Measurements from ENCODE around the gene TINCR.

TINCR gene

DNA sequence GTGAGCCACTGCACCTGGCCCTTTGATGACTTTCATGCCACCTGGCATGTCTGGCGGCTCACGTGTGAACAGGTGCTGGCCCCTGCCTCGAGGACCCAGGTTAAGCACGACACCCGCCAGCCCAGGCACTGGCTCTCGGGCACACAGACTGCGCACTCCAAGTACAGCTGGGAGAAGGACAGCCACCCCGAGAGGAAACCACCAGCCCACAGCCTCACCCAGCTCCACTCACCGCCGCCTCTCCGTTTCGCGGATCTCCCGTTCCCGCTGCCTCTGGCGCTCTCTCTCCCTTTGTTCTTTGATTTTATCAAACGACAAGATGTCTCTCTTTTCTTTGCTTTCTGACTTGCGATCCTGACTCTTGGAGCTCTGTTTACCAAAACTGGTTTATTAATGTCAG lies 27.4 kb upstream of the TINCR start:
- Mint-ChIP-seq H3K9me3 (no peaks in the 10 kb centered on the region), H3K36me3 (ENCODE audit: insufficient read depth) (peaks cover 98% of the 10 kb centered on the region), H3K27ac (peak overlapping the region; percentile 72 to 84), H3K4me3 (peak overlapping the region in 1 of 2 donors; percentile 48), H3K27me3 (no peaks in the 10 kb centered on the region), H3K4me1 (ENCODE audit: low read depth in 2 of 2) (peaks cover 5 to 10% of the 10 kb centered on the region in 2 donors)
- ATAC-seq (replicated peaks) (peak; percentile 59), DNase-seq (no peak)

DNA sequence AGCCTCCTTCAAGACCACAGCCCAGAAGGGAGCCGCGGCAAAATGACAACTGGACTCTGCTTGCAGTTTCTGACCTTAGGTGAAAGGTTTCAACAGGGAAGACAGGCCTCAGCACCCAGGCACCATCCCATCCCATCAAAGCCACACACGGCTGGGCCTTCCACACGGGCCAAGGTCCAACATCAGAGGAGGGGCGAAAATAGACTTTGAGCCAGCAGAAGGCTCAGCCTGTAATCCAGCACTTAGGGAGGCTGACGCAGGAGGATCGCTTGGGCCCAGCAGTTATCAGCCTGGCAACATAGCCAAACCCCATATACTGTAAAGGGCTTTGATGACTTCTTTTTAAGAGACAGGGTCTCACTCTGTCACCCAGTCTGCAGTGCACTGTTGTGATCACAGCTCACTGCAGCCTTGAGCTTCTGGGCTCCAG lies 26.8 kb upstream of the TINCR start:
- Mint-ChIP-seq H3K36me3 (ENCODE audit: insufficient read depth) (peaks cover 96% of the 10 kb centered on the region), H3K27me3 (no peaks in the 10 kb centered on the region), H3K9me3 (no peaks in the 10 kb centered on the region), H3K4me1 (ENCODE audit: low read depth in 2 of 2) (peaks cover 5 to 8% of the 10 kb centered on the region in 2 donors), H3K27ac (no peak overlapping the region), H3K4me3 (no peak overlapping the region)
- ATAC-seq (replicated peaks) (no peak), DNase-seq (no peak)

DNA sequence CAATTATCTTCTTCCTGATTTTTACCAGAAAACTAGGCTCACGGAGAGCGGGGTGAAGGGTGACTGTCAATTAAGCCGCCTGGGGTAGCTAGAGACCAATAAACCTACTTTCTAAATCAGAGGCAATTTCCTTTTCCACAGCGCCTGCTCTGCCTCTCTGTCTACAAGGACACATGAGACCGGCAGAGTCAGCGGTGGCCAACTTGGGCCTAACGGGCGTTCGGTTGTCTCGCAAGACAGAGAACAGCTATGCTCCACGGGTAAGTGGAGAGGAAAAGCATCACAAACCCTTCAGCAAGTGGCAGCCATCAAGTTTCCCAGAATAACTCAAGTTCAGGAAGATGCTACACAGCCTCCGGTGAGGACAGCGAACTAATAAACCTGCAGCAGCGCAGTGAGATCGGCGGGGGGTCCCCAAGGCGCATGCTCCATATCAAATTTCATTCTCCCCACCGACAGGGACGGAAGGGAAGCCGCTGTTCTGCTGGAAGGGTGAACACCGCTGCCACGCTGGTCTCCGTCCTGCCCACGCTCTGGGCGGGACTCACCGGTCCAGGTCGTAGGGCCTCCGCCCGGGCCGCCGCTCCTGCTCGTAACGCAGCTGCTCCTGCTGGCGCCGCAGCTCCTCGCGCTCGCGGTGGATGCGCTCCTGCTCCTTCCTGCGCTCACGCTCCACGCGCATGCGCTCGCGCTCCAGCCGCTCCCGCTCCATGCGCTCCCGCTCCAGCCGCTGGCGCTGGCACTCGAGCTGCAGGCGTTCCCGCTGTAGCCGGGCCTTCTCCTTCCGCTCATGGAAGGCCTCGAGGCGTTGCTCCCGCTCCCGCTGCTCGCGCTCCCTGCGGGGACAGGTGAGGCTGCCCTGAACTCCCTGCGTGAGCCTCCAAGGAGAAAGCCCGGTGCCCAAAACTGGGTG lies 25.8 kb upstream of the TINCR start:
- peaks cover 95% of the 10 kb centered on the region for H3K36me3 Mint-ChIP-seq (ENCODE audit: insufficient read depth)
- H3K27me3 Mint-ChIP-seq, result no peaks in the 10 kb centered on the region
- peak overlapping the region in 1 of 2 donors; percentile 38 for H3K27ac Mint-ChIP-seq
- DNase-seq (no peak), ATAC-seq (replicated peaks) (no peak)
- H3K9me3 Mint-ChIP-seq, result no peaks in the 10 kb centered on the region
- H3K4me3 Mint-ChIP-seq, result no peak overlapping the region
- peaks cover 5 to 8% of the 10 kb centered on the region in 2 donors for H3K4me1 Mint-ChIP-seq (ENCODE audit: low read depth in 2 of 2)

DNA sequence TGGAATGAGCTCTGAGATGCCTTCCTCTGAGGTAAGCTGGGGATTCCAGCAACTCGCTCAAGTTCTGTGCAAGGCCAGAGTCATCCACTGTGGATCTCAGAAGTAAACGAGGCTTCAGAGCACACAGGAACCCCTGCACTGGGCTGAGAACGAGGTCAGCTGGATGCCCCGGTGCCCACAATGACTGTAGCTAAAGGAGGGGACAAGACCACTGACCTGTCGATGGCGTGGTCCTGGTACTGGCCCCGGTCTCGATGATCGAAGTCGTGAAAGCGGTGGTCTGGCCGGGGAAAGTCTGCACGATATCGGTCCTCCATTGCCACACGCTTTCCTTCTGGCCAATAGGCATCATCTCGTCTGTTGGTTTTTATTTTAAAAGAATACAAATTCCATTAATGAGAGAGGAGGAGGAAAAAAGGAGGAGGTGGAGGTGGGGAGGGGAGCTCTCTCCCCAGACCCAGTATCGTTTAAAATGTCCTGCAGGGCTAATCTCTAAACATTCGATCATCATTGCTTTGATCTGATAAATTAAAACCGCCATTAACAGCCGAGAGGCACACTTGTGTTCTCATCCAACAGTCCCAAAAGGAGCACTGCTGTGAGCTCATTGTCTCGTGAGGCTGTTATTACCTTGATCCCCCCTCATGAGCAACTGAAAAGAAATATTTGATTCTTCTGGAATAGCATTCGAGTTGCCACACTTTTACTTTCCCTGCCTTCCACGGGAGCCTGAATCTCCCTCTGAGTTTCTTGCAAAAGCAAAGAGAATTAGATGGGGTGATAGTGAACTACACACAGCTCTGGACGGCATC lies 25.0 kb upstream of the TINCR start:
- Mint-ChIP-seq H3K36me3 (ENCODE audit: insufficient read depth) (peaks cover 93% of the 10 kb centered on the region), H3K4me3 (no peak overlapping the region), H3K9me3 (no peaks in the 10 kb centered on the region), H3K4me1 (ENCODE audit: low read depth in 2 of 2) (peaks cover 7 to 8% of the 10 kb centered on the region in 2 donors), H3K27me3 (no peaks in the 10 kb centered on the region), H3K27ac (peak overlapping the region in 1 of 2 donors; percentile 38)
- DNase-seq (no peak), ATAC-seq (replicated peaks) (no peak)

DNA sequence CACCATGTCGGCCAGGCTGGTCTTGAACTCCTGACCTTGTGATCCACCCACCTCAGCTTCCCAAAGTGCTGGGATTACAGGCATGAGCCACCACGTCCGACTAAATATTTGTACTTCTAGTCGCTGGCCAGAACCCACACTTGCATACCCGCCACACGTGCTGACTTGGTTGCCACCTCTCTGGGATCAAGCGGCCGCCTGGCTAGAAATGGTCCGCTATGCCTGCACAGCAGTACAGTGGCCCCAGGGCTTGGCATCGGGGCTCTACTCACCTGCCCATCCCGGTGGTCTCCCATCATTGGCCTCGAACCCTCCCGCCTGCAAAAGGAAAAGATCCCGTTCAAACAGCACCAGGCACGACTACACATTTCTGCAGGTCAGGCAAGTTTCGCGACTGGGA lies 23.7 kb upstream of the TINCR start:
- H3K4me3 Mint-ChIP-seq, result no peak overlapping the region
- H3K27ac Mint-ChIP-seq, result no peak overlapping the region
- ATAC-seq (replicated peaks), result no peak
- no peak for DNase-seq
- H3K9me3 Mint-ChIP-seq, result no peaks in the 10 kb centered on the region
- H3K4me1 Mint-ChIP-seq (ENCODE audit: low read depth in 2 of 2), result peaks cover 6 to 10% of the 10 kb centered on the region in 2 donors
- H3K36me3 Mint-ChIP-seq (ENCODE audit: insufficient read depth), result peaks cover 92% of the 10 kb centered on the region
- no peaks in the 10 kb centered on the region for H3K27me3 Mint-ChIP-seq

DNA sequence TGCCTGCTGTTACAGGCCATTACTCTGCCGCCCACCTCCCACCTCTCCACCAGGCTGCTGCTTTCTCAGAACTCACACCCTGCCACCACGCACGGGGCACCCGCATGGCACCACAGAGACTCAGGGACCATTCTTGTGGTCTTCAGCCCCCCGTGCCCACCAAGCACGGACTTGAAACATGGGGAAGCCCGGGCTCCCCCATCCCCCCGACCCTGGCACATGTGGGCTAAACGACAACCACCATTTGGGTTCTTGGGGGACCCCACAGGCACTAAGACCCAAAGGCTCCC lies 23.1 kb upstream of the TINCR start:
- Mint-ChIP-seq H3K4me3 (peak overlapping the region in 1 of 2 donors; percentile 21), H3K27me3 (no peaks in the 10 kb centered on the region), H3K4me1 (ENCODE audit: low read depth in 2 of 2) (peaks cover 6 to 11% of the 10 kb centered on the region in 2 donors), H3K36me3 (ENCODE audit: insufficient read depth) (peaks cover 89% of the 10 kb centered on the region), H3K9me3 (no peaks in the 10 kb centered on the region), H3K27ac (peak overlapping the region; percentile 35 to 74)
- ATAC-seq (replicated peaks) (no peak), DNase-seq (no peak)

DNA sequence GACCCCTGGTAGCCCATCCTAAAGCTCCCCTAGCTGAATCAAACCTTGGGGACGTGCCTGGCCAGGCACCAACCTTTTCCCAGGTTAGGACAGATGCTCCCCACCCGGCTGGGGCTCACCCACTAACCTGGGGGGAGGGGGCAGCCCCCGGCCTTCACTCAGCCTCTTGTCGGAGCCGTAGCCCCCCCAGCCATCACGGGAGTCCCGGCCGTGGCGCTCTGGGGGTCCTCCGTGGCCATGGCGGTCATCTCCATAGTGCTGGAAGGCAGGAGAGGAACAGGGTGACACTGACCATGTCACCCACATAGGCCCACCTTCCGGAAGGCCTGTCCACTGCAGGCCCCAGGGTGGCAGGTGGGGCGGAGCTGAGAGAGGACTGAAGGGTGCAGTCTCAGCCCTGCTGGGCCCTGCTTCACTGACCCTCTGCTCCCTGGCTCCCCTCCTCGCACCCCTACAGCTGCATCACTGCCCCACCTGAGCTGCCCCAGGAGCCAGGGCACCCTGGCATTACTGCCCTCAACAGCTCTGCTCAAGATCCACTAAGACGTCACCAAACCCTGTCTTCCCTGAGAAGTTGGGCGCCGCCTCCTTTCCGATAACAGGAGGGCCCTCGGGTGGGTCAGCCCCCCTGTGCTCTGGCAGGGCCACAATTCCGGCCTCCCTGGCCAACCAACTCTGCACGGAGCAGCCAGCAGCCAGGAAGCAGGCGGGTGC lies 22.6 kb upstream of the TINCR start:
- Mint-ChIP-seq H3K27me3 (no peaks in the 10 kb centered on the region), H3K27ac (peak overlapping the region; percentile 35 to 74), H3K4me1 (ENCODE audit: low read depth in 2 of 2) (peaks cover 9 to 12% of the 10 kb centered on the region in 2 donors), H3K9me3 (no peaks in the 10 kb centered on the region), H3K4me3 (peak overlapping the region in 1 of 2 donors; percentile 21), H3K36me3 (ENCODE audit: insufficient read depth) (peaks cover 89% of the 10 kb centered on the region)
- ATAC-seq (replicated peaks) (no peak), DNase-seq (no peak)

DNA sequence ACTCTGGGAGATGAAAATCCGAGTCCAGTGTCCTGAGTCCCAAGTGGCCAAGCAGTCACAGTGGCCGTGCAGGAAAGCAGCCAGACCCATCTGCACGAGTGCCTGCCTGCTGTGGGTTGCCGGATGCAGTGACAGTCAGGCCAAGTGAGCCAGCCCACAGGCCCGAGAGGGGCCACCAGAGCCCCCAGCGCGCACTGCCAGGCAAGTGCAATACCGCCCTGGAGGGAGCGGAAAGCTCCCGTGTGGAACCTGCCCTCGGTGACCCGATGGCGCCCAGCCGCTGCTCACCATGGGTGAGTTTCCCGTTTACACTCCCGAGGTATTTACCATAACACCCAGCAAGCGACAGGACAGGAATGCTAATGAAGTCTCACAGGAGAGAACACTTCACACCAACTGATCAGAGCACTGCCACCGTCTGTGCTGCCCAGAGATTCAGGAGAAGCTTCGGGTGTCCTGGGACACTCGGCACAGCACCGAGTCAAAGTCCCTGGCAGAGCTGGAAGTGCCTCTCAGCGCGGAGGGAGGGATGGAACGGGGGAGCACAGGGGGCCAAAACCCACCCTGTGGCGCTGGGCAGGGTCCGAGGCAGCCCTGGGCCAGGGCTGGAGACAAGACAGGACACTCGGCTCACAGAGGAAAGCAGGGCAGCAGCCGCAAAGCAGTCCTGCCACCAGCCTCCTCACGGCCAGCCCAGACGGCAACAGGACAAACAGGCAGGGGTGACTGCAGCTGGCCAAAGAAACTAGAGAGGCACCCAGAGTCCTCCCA lies 21.3 kb upstream of the TINCR start:
- no peak overlapping the region for H3K27ac Mint-ChIP-seq
- peaks cover 8 to 10% of the 10 kb centered on the region in 2 donors for H3K4me1 Mint-ChIP-seq (ENCODE audit: low read depth in 2 of 2)
- no peak for ATAC-seq (replicated peaks)
- H3K9me3 Mint-ChIP-seq, result no peaks in the 10 kb centered on the region
- H3K27me3 Mint-ChIP-seq, result no peaks in the 10 kb centered on the region
- peaks cover 86% of the 10 kb centered on the region for H3K36me3 Mint-ChIP-seq (ENCODE audit: insufficient read depth)
- DNase-seq, result no peak
- peak overlapping the region in 1 of 2 donors; percentile 10 for H3K4me3 Mint-ChIP-seq

DNA sequence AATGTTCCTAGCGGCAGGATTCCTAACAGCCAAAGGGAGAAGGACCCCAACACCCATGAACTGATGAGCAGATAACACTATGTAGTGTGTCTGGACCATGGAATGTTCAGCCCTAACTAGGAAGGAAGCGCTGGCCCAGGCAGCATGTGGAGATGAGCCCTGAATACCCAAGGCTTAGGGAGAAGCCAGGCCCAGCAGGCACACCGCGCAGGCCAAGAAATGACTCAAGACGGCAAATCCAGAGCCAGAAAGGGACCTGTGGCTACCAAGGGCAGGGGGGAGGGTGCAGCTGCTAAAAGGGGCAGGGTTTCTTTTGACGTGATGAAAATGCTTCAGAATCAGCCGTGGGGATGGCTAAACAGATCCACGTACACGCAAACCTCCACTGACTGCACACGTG lies 20.7 kb upstream of the TINCR start:
- H3K4me3 Mint-ChIP-seq, result no peak overlapping the region
- no peaks in the 10 kb centered on the region for H3K27me3 Mint-ChIP-seq
- H3K4me1 Mint-ChIP-seq (ENCODE audit: low read depth in 2 of 2), result peaks cover 8 to 10% of the 10 kb centered on the region in 2 donors
- ATAC-seq (replicated peaks), result no peak
- H3K9me3 Mint-ChIP-seq, result no peaks in the 10 kb centered on the region
- no peak for DNase-seq
- H3K27ac Mint-ChIP-seq, result no peak overlapping the region
- peaks cover 85% of the 10 kb centered on the region for H3K36me3 Mint-ChIP-seq (ENCODE audit: insufficient read depth)

DNA sequence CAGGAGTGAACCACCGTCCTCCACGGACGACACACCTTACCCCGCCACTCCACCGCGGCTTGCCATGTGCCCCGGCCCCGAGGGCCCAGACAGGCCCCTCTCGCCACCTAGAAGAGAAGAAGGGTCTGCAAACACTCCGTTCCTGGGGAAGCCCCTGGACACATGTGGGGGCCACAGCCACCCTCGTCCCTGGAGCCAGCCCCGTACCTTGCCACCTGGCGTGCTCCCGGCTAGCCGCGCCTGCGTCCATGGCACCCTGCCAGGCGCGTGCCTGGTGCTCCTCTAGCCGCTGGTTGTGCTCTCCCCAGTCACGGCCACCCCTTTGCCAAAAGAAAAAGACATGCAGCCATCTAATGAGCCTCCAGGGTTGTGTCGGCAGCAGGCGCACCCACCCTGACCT lies 19.9 kb upstream of the TINCR start:
- DNase-seq (no peak), ATAC-seq (replicated peaks) (no peak)
- no peak overlapping the region for H3K4me3 Mint-ChIP-seq
- H3K4me1 Mint-ChIP-seq (ENCODE audit: low read depth in 2 of 2), result peaks cover 8 to 10% of the 10 kb centered on the region in 2 donors
- H3K36me3 Mint-ChIP-seq (ENCODE audit: insufficient read depth), result peaks cover 78% of the 10 kb centered on the region
- H3K27ac Mint-ChIP-seq, result peak overlapping the region in 1 of 2 donors; percentile 94
- no peaks in the 10 kb centered on the region for H3K27me3 Mint-ChIP-seq
- H3K9me3 Mint-ChIP-seq, result no peaks in the 10 kb centered on the region

DNA sequence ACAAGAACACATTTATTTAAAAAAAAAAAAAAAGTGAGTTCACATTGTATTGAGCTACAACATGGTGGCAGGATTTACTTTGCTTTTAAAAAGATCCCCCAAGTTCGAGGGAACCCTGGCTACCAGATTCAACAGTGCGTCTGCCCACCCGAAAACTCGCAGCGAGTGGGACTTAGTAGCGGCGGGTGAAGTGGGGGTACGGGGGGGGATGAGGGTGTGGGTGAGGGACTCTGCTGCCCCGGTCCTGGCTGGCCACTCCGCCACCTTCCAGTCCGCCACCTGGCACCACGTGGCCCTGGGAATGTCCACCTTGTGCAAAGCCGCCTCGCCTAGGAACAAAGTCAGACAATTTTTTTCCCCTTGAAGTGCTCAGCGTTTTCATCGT lies 19.3 kb upstream of the TINCR start:
- H3K4me1 Mint-ChIP-seq (ENCODE audit: low read depth in 2 of 2), result peaks cover 8 to 10% of the 10 kb centered on the region in 2 donors
- DNase-seq (no peak), ATAC-seq (replicated peaks) (no peak)
- no peaks in the 10 kb centered on the region for H3K27me3 Mint-ChIP-seq
- H3K4me3 Mint-ChIP-seq, result peak overlapping the region in 1 of 2 donors; percentile 69
- H3K27ac Mint-ChIP-seq, result peak overlapping the region in 1 of 2 donors; percentile 94
- no peaks in the 10 kb centered on the region for H3K9me3 Mint-ChIP-seq
- peaks cover 77% of the 10 kb centered on the region for H3K36me3 Mint-ChIP-seq (ENCODE audit: insufficient read depth)

DNA sequence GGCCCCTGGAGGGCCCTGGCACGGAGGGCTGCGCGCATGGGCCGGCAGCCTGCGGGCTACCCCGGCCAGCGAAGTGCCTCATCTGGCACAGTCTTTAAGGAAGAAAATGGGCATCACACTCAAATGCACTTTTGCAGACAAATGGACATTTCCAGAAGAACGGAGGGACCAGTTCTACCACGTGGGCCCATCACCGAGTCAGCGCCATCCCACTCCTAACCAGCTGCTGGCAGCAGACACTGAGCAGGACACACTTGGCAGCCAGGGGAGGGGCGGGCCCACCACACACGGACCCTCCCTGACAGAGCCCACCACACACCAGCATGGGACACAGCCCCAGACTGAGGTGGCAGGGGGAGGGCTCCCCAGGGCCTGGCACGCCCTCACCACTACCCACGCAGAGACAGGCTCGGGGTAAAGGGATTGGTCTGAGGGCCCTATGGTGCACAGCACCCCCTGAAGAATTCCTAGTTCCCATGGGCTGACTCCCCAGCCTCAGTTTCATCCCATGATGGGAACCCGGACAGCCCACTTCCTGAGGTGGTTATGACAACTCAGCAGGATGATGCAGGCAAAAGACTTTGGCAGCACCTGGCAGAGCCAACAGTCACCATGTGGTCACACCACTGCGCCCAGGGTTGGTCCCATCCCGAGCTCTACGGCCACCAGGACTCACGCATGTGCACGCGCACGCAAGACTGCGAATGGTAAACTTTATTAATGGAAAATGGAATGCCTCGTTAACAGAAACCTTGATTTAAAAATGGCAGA lies 18.7 kb upstream of the TINCR start:
- DNase-seq, result no peak
- peak; percentile 16 for ATAC-seq (replicated peaks)
- H3K36me3 Mint-ChIP-seq (ENCODE audit: insufficient read depth), result peaks cover 73% of the 10 kb centered on the region
- H3K9me3 Mint-ChIP-seq, result no peaks in the 10 kb centered on the region
- H3K4me1 Mint-ChIP-seq (ENCODE audit: low read depth in 2 of 2), result peaks cover 8 to 10% of the 10 kb centered on the region in 2 donors
- H3K4me3 Mint-ChIP-seq, result peak overlapping the region in 1 of 2 donors; percentile 69
- no peaks in the 10 kb centered on the region for H3K27me3 Mint-ChIP-seq
- peak overlapping the region in 1 of 2 donors; percentile 94 for H3K27ac Mint-ChIP-seq

All from effector memory CD8-positive, alpha-beta T cell (primary cell).